Measurements from ENCODE around the gene FOXP1.

DNA sequence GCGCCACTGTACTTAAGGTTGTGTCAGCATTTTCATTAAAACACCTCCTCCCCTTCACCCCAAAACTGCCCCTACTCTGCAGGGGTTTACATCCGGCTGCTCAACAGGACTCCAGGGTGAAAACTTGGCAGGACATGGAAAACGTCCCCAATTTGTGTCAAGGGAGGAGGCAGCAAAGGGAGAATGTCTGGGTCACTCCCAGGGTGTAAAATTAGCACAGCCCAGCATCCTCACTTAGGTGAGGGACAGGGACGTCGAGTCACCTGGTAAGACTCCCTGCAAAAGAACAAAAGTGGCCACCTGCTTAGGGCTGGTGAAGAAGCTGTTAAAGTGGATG lies 532.3 kb downstream of the FOXP1 start:
- TF ChIP-seq, protein P1, sequence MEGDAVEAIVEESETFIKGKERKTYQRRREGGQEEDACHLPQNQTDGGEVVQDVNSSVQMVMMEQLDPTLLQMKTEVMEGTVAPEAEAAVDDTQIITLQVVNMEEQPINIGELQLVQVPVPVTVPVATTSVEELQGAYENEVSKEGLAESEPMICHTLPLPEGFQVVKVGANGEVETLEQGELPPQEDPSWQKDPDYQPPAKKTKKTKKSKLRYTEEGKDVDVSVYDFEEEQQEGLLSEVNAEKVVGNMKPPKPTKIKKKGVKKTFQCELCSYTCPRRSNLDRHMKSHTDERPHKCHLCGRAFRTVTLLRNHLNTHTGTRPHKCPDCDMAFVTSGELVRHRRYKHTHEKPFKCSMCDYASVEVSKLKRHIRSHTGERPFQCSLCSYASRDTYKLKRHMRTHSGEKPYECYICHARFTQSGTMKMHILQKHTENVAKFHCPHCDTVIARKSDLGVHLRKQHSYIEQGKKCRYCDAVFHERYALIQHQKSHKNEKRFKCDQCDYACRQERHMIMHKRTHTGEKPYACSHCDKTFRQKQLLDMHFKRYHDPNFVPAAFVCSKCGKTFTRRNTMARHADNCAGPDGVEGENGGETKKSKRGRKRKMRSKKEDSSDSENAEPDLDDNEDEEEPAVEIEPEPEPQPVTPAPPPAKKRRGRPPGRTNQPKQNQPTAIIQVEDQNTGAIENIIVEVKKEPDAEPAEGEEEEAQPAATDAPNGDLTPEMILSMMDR (IDR thresholded peaks at IDR 0.05) = no peak
- TF ChIP-seq POLR2A (IDR thresholded peaks at IDR 0.05) = no peak
